Activated T-cell treated with anti-CD3 and anti-CD28 coated beads, Interleukin-2, amount 50 U/mL, for 1 hour (primary cell): ENCODE measurements around the gene CD99L2.
A peak's percentile ranks its signal among the peaks of the same experiment; 100 is the strongest.

Experiments used
- DNase-seq: peaks from one replicate; pipeline ENCODE4 v3.0.0-alpha.2; 2020

The CD99L2 gene, protein sequence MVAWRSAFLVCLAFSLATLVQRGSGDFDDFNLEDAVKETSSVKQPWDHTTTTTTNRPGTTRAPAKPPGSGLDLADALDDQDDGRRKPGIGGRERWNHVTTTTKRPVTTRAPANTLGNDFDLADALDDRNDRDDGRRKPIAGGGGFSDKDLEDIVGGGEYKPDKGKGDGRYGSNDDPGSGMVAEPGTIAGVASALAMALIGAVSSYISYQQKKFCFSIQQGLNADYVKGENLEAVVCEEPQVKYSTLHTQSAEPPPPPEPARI

GRCh38 chrX:150898343-150899190 lies at the start of gene CD99L2:
Gene CD99L2, minus strand, starts transcription at chrX:150898668. Its CDS starts 80 bp downstream, at chrX:150898588.
- DNase-seq, result peak; percentile 92

GRCh38 chrX:150944233-150944632 lies 45.8 kb upstream of the CD99L2 start:
- no peak for DNase-seq

GRCh38 chrX:150942942-150943594 lies 44.6 kb upstream of the CD99L2 start:
- no peak for DNase-seq

DNA sequence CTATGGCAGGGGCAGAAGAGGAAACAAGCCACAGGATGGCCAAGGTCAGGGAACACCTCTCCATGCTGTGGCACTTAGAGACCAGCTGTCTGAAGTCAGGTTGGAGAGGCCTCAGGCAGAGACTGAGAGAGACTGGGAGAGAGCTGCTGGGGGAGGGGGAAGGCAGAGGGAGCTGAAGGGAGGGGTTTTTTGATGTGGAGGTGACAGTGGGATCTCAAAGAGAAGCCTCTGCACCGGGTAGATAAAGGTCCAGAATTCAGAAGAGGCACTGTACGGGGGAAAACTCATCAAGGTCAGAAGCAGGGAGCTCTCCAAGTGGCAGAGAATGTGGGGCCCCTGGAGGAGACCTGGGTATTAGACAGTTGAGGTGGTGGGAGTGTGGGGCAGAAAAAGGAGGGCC lies 43.1 kb upstream of the CD99L2 start:
- no peak for DNase-seq

DNA sequence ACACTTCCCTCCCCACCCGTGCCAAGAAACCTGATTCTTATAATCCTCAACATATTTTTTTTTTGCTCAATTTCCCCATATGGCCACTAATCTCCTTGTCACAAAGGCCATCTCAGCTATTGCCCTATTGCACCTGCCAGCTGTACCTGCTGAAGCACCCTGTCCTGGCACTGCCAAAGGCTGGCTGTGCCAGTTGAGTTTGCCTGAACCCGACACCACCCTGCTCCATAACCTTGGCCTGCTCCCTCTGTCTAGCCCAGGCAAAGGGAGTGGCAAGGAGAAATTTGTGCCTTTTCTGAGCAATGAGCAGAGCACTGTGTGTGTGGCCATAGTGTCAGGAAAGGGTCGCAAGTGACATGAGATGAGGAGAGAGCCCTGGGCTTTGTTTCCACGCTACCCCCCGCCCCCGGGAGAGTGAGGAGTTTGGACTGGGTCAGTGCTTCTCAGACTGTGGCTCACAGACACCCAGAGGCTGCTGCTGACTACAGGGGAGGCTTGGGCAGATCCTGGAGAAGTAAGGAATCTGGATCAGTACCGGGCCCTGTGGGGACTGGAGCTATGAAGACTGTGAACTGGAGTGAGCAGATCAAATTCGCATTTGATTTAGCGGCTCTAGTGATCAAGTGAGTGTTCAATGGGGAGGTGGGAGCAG lies 42.5 kb upstream of the CD99L2 start:
- DNase-seq, result no peak

- DNase-seq, result no peak
Observed at GRCh38 chrX:150936556-150936955, 38.1 kb upstream of the CD99L2 start.

- no peak for DNase-seq
Observed at GRCh38 chrX:150935467-150935866, 37.0 kb upstream of the CD99L2 start.

DNA sequence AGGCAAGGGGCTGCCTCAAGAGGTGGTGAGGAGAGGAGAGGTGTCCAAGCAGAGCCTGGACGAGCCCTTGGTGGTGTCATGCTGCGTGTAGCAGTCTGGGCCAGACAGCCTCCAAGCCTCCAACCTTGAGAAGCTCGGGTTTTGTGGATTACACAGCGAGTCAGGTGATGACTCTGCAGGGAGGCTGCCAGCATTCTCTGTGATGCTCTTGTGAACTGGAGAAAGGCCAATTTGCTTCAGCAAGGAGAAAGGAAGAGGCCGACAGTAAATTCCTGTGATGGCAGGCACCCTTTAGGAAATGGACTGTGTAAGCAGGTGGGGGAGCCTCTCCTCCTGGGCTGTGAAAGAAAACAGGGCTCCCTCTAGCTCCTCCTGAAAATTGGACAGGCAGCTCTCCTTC lies 36.0 kb upstream of the CD99L2 start:
- no peak for DNase-seq

- no peak for DNase-seq
Observed at GRCh38 chrX:150933945-150934350, 35.5 kb upstream of the CD99L2 start.

- DNase-seq, result no peak
Observed at GRCh38 chrX:150929058-150929457, 30.6 kb upstream of the CD99L2 start.

DNA sequence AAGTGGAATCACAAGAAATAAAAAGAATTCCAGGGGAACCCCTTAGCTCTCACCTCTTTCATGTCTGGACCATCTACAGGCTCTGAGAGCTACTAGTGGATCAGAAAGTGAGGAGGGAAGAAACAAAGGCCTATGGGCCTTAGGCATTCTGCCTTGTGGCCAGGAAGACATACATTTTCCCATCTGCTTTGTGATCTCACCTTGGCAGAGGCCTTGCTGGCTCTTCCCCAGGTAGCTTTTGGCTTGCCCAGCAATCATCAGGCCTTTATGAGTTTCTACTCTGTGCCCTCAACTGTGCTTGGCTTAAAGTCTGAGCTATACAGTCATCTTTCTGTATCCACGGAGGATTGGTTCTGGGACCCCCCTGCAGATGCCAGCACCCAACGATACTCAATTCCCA lies 28.3 kb upstream of the CD99L2 start:
- no peak for DNase-seq

- no peak for DNase-seq
Observed at GRCh38 chrX:150926304-150926703, 27.8 kb upstream of the CD99L2 start.

- DNase-seq, result no peak
Observed at GRCh38 chrX:150919401-150919800, 20.9 kb upstream of the CD99L2 start.

GRCh38 chrX:150913511-150913910 lies 15.0 kb upstream of the CD99L2 start:
- DNase-seq, result no peak

GRCh38 chrX:150907474-150907873 lies 9.0 kb upstream of the CD99L2 start:
- no peak for DNase-seq

GRCh38 chrX:150906694-150907093 lies 8.2 kb upstream of the CD99L2 start:
- DNase-seq, result no peak

DNA sequence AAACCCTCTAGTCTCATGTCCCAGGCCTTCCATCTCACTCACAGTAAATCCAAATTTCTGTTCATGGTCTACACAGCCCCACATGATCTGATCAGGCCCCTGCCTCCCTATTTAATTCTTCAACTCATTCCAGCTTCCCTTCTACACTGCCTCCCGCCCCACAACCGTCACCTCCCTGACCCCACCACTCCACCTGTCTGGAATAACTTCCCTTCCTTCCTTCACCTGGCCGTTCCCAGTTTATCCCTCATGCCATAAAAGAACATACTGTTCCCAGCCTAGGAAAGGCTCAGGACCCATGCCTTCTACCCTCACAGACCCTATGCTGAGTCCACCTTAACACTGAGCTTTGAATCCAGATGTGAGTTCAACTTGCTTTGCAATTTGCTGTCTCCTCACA lies 6.8 kb upstream of the CD99L2 start:
- DNase-seq, result no peak

DNA sequence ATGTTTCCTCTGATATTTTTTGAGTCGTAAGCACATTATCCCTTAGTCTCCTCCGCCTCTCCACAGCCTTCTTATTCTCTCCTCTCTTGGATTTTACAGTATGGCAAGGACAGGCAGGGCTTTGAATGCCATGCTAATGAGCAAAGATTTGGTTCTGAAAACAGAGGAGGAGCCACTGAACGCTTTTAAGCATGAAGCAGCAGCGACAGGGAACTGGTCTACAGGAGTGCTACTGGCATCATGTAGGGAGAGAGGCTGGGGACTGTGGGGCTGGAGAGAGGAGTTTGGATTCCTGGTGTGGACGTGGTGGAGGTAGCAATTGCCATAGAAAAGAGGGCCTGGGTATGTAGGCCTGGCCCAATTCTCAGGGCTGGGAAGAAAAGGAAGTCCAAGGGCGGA lies 4.6 kb upstream of the CD99L2 start:
- DNase-seq, result no peak

DNA sequence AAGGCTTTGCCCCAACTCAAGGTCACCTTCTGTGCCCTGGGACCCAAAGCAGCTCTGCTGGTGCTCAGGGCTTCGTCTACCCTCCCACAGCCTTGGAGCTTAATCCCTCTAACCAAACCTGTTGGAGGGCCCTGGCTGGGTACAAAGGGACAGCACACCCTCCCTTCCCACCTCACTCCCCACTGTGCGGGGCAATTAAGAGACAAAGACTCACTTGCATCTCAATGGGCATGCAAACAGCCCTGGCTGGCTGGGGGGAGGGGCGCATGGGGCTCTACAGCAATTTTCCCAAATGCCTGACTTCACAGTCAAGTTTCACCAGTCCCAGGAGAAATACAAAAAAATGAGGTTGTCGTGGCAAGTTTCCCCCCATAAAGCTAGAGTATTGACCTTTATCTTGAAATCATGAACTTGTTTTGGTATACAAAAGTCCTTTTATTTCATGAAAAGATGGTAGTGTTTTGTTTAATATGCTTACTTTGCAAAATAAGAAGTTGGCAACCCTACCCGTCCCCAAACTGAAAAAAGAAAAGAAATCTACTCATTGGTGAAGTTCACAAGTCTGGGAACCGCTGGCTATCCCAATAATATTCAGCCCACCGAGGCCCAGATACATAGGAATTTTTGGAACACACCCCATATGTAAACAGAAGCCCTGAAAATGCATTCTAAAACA lies 4.1 kb upstream of the CD99L2 start:
- DNase-seq, result no peak

DNA sequence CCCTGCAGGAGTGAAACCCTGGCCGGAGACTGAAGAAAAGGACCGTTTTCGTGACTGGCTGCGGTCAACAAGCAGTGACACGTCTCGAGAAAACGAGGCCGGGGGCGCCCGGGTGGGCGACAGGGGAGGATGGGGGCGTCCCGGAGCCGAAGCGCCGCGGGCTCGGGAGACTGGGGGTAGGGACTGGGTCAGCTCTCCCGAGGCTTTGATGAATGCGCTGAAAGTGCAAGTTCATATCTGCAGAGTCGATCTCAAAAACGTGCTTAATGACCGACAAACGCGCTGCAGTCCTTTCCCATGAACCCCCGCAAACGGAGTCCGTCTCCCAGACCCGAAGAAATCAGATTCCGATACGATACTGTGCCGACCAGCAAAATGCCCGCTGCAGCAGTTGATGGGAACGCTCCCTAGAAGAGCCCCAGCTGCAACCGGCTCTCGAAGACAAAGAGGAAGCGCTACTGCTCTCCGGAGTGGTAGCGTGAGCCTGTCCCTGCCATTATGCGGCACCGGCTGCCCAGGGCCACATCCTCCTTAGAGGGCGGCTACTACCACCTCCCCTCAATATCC lies 806 bp upstream of the CD99L2 start:
- peak; percentile 37 for DNase-seq

GRCh38 chrX:150897421-150898320 lies 797 bp downstream of the CD99L2 start:
- peak; percentile 50 for DNase-seq
